Adipocyte (in vitro differentiated cells): ENCODE measurements around the gene PTPN23.

ENCODE experiments used
- DNase-seq: peaks from one replicate; pipeline ENCODE4 v3.0.0-alpha.2; 2015; ENCODE audit warnings: low read depth
- H3K27me3 ChIP-seq: replicated peaks from 2 replicates; pipeline ENCODE4 v1.7.0; 2013; ENCODE audit warnings: mild to moderate bottlenecking, low read length, moderate library complexity; ENCODE audit not compliant: control insufficient read depth, insufficient read depth
- H3K36me3 ChIP-seq: 2 replicates; pipeline ENCODE4 v1.7.0; 2013; ENCODE audit warnings: low read length, mild to moderate bottlenecking, moderate library complexity; ENCODE audit not compliant: control insufficient read depth, insufficient read depth, severe bottlenecking
- H3K4me1 ChIP-seq: 2 replicates; pipeline ENCODE4 v1.7.0; 2013; ENCODE audit warnings: mild to moderate bottlenecking, low read length, moderate library complexity; ENCODE audit not compliant: control insufficient read depth, insufficient read depth
- H3K4me3 ChIP-seq: 2 replicates; pipeline ENCODE4 v1.7.0; 2013; ENCODE audit warnings: mild to moderate bottlenecking, low read length, moderate library complexity
- H3K9ac ChIP-seq: 2 replicates; pipeline ENCODE4 v1.7.0; 2013; ENCODE audit warnings: mild to moderate bottlenecking, low read length, moderate library complexity
- H3K9me3 ChIP-seq: 2 replicates; pipeline ENCODE4 v1.7.0; 2013; ENCODE audit warnings: mild to moderate bottlenecking, low read length, moderate library complexity; ENCODE audit not compliant: control insufficient read depth

Gene PTPN23

GRCh38 chr3:47376393-47376792 is 4.4 kb upstream of the PTPN23 start:
- no peak for DNase-seq
- Histone ChIP-seq H3K9ac (no peak overlapping the region), H3K4me1 (peaks cover 22% of the 10 kb centered on the region), H3K9me3 (no peaks in the 10 kb centered on the region), H3K27me3 (no peaks in the 10 kb centered on the region), H3K4me3 (no peak overlapping the region), H3K36me3 (no peaks in the 10 kb centered on the region)

GRCh38 chr3:47377186-47377585 is 3.6 kb upstream of the PTPN23 start:
- Histone ChIP-seq H3K9me3 (no peaks in the 10 kb centered on the region), H3K27me3 (no peaks in the 10 kb centered on the region), H3K36me3 (no peaks in the 10 kb centered on the region), H3K4me3 (no peak overlapping the region), H3K4me1 (peaks cover 19% of the 10 kb centered on the region), H3K9ac (no peak overlapping the region)
- DNase-seq = no peak

DNA sequence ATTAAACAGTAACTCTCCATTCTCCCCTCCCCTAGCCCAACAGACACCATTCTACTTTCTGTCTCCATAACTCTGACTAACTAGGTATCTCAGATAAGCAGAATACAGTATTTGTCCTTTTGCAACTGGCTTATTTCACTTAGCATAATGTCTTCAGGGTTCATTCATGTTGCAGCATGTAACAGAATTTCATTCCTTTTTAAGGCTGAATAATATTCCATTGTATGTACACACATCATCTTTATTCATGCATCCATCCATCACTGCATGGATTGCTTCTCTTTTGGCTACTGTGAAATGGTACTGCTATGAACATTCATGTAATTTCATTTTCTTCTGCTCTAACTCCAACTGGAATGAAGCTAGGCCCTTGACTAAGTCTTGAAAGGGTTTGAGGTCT is 2.0 kb upstream of the PTPN23 start:
- Histone ChIP-seq H3K36me3 (no peaks in the 10 kb centered on the region), H3K27me3 (no peaks in the 10 kb centered on the region), H3K4me1 (peaks cover 15% of the 10 kb centered on the region), H3K9ac (no peak overlapping the region), H3K9me3 (no peaks in the 10 kb centered on the region), H3K4me3 (no peak overlapping the region)
- DNase-seq = no peak

- Histone ChIP-seq H3K9ac (peak overlapping the region; percentile 99), H3K27me3 (no peaks in the 10 kb centered on the region), H3K4me3 (peak overlapping the region; percentile 98), H3K4me1 (peaks cover 15% of the 10 kb centered on the region), H3K36me3 (no peaks in the 10 kb centered on the region), H3K9me3 (no peaks in the 10 kb centered on the region)
- DNase-seq = no peak
Observed at GRCh38 chr3:47379411-47379899, 1.4 kb upstream of the PTPN23 start.

DNA sequence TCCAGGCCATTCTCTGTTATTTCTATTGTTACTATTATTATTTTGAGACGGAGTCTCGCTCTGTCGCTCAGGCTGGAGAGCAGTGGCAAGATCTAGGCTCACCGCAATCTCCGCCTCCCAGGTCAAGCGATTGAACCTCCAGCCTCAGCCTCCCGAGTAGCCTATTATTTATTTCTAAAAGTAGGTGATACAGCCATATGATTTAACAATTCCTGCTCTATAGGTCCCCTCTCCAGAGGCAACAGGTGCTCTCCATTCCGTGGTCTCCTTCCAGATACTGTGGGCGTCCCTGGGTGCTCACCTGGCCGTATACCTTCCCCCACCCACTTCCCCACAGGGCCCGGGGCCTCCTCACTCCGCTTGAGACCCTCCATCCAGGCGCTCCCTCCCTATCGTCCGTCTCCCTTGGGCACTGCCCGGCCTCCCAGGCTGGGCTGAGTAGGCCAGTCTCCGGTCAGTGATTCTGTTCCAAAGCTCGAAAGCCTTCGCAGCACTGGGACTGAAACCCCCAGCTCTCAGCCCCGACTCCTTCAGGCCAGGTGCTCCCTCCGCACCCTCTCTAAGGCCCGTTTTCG is 708 bp upstream of the PTPN23 start:
- Histone ChIP-seq H3K9ac (peak overlapping the region; percentile 99), H3K27me3 (no peaks in the 10 kb centered on the region), H3K36me3 (peaks cover 2% of the 10 kb centered on the region), H3K4me3 (peak overlapping the region; percentile 98), H3K9me3 (no peaks in the 10 kb centered on the region), H3K4me1 (peaks cover 15% of the 10 kb centered on the region)
- DNase-seq = no peak

- DNase-seq = peak; percentile 94
- H3K4me3 ChIP-seq = peak overlapping the region; percentile 98
- H3K9ac ChIP-seq = peak overlapping the region; percentile 99
- H3K27me3 ChIP-seq = no peaks in the 10 kb centered on the region
- H3K9me3 ChIP-seq = no peaks in the 10 kb centered on the region
- peaks cover 15% of the 10 kb centered on the region for H3K4me1 ChIP-seq
- peaks cover 3% of the 10 kb centered on the region for H3K36me3 ChIP-seq
Observed at GRCh38 chr3:47381317-47382157, 716 bp downstream of the PTPN23 start.

- DNase-seq = no peak
- no peak overlapping the region for H3K9ac ChIP-seq
- H3K36me3 ChIP-seq = peaks cover 13% of the 10 kb centered on the region
- peaks cover 15% of the 10 kb centered on the region for H3K4me1 ChIP-seq
- H3K4me3 ChIP-seq = no peak overlapping the region
- H3K27me3 ChIP-seq = no peaks in the 10 kb centered on the region
- H3K9me3 ChIP-seq = no peaks in the 10 kb centered on the region
Observed at GRCh38 chr3:47384425-47384824, 3.6 kb downstream of the PTPN23 start.

- DNase-seq = no peak
- no peaks in the 10 kb centered on the region for H3K27me3 ChIP-seq
- peaks cover 9% of the 10 kb centered on the region for H3K4me1 ChIP-seq
- peaks cover 13% of the 10 kb centered on the region for H3K36me3 ChIP-seq
- H3K9me3 ChIP-seq = no peaks in the 10 kb centered on the region
- no peak overlapping the region for H3K4me3 ChIP-seq
- H3K9ac ChIP-seq = no peak overlapping the region
Observed at GRCh38 chr3:47385007-47385406, 4.2 kb downstream of the PTPN23 start.

GRCh38 chr3:47385796-47386195 is 5.0 kb downstream of the PTPN23 start:
- no peaks in the 10 kb centered on the region for H3K9me3 ChIP-seq
- no peak overlapping the region for H3K9ac ChIP-seq
- H3K27me3 ChIP-seq = no peaks in the 10 kb centered on the region
- peaks cover 9% of the 10 kb centered on the region for H3K4me1 ChIP-seq
- no peak overlapping the region for H3K4me3 ChIP-seq
- DNase-seq = no peak
- H3K36me3 ChIP-seq = peaks cover 13% of the 10 kb centered on the region

DNA sequence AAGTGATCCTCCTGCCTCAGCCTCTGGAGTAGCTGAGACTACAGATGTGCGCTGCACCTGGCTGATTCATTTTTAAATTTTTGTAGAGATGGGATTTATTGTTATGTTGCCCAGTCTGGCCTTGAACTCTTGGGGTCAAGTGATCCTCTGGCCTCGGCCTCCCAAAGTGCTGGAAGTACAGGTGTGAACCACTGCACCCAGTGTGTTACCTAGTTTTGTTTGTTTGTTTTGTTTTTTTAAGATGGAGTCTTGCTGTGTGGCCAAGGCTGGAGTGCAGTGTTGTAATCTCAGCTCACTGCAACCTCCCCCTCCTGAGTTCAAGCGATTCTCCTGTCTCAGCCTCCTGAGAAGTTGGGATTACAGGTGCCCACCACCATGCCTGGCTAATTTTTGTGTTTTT is 12.1 kb downstream of the PTPN23 start:
- no peak for DNase-seq
- no peak overlapping the region for H3K4me3 ChIP-seq
- H3K9me3 ChIP-seq = no peaks in the 10 kb centered on the region
- H3K4me1 ChIP-seq = peaks cover 12% of the 10 kb centered on the region
- H3K36me3 ChIP-seq = peaks cover 22% of the 10 kb centered on the region
- no peaks in the 10 kb centered on the region for H3K27me3 ChIP-seq
- H3K9ac ChIP-seq = no peak overlapping the region

DNA sequence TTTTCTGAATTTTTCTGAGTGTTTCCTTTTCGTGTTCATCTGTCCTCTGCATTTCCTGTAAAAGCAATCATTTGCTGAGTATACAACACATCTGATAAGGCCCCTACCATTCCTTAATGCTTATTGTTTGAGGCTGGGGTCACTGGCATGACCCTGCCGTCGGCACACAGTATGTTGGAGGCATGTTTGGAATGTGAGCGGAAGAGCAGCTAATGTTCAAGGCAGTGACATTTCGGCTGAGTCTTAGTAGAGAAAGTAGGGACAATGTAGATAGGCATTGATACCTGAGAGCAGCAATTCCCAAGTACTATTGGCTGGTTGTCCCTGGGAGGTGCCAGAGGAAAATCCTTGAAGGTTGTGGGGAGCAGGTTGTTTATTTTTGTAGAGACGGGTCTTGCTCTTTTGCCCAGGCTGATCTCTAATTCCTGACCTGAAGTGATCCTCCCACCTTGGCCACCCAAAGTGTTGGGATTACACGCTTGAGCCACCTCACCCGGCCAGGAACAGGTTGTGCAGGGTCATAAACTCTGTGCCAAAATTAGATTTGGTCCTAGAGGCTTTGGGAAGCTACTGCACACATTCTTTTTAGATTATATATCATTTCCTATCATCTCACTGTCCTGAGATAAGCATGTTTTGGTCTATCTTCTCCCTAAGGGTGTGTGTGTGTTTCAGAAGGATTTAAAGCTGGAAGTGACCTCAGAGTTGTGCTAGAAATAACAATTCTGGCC is 13.5 kb downstream of the PTPN23 start:
- DNase-seq = peak; percentile 56
- Histone ChIP-seq H3K4me1 (peaks cover 12% of the 10 kb centered on the region), H3K9me3 (no peaks in the 10 kb centered on the region), H3K36me3 (peaks cover 13% of the 10 kb centered on the region), H3K27me3 (no peaks in the 10 kb centered on the region), H3K9ac (no peak overlapping the region), H3K4me3 (no peak overlapping the region)
